Loucy (cell line): ENCODE measurements around the gene KLHL25.

Experiments used
- H2AFZ ChIP-seq: fragments of 200-600 bp; sonication (generic); 2 replicates; pipeline ENCODE4 v1.6.0; 2016; ENCODE audit warnings: antibody characterized with exemption, mild to moderate bottlenecking, low read length, moderate library complexity
- H3F3A ChIP-seq: fragments of 200-600 bp; 2 replicates; pipeline ENCODE4 v1.6.0; 2016; ENCODE audit warnings: antibody characterized with exemption, low read depth, mild to moderate bottlenecking
- H3K27me3 ChIP-seq: fragments of 200-600 bp; sonication (generic); 2 replicates; pipeline ENCODE4 v1.6.1; 2014; ENCODE audit warnings: low read length, mild to moderate bottlenecking; ENCODE audit not compliant: insufficient read depth, poor library complexity, severe bottlenecking
- H3K36me3 ChIP-seq: fragments of 200-600 bp; sonication (generic); 2 replicates; pipeline ENCODE4 v1.6.1; 2016; ENCODE audit warnings: low read length; ENCODE audit not compliant: insufficient read depth
- H3K4me1 ChIP-seq: fragments of 200-600 bp; sonication (generic); 2 replicates; pipeline ENCODE4 v1.5.1; 2014; ENCODE audit warnings: low read length, mild to moderate bottlenecking; ENCODE audit not compliant: insufficient read depth, poor library complexity, severe bottlenecking
- H3K4me2 ChIP-seq: fragments of 200-600 bp; sonication (generic); 2 replicates; pipeline ENCODE4 v1.6.0; 2014; ENCODE audit warnings: antibody characterized with exemption, low read length, low read depth, mild to moderate bottlenecking; ENCODE audit not compliant: poor library complexity, severe bottlenecking
- H3K4me3 ChIP-seq: fragments of 200-600 bp; sonication (generic); 2 replicates; pipeline ENCODE4 v1.5.1; 2014; ENCODE audit warnings: low read length, mild to moderate bottlenecking, mixed read lengths; ENCODE audit not compliant: poor library complexity, severe bottlenecking
- H3K79me2 ChIP-seq: fragments of 200-600 bp; sonication (generic); 2 replicates; pipeline ENCODE4 v1.6.1; 2014; ENCODE audit warnings: low read length; ENCODE audit not compliant: insufficient read depth
- H3K9ac ChIP-seq: fragments of 200-600 bp; sonication (generic); 2 replicates; pipeline ENCODE4 v1.6.0; 2014; ENCODE audit warnings: mild to moderate bottlenecking, low read depth, low read length, moderate library complexity; ENCODE audit not compliant: poor library complexity, severe bottlenecking
- H3K9me2 ChIP-seq: fragments of 200-600 bp; sonication (generic); replicated peaks from 2 replicates; pipeline ENCODE4 v1.6.1; 2016; ENCODE audit warnings: low read depth, low read length, mixed read lengths
- H3K9me3 ChIP-seq: fragments of 200-600 bp; sonication (generic); 2 replicates; pipeline ENCODE4 v1.6.1; 2014; ENCODE audit warnings: mild to moderate bottlenecking, antibody characterized with exemption, low read length, low read depth; ENCODE audit not compliant: insufficient read depth
- H4K20me1 ChIP-seq: fragments of 200-600 bp; sonication (generic); 2 replicates; pipeline ENCODE4 v1.6.0; 2014; ENCODE audit warnings: antibody characterized with exemption, low read length, mild to moderate bottlenecking; ENCODE audit not compliant: insufficient read depth, poor library complexity, severe bottlenecking
- EZH2phosphoT487 ChIP-seq: fragments of 200-600 bp; IDR thresholded peaks from 2 replicates; pipeline ENCODE4 v1.6.1; 2018; ENCODE audit warnings: antibody characterized with exemption, mild to moderate bottlenecking, moderate library complexity, borderline replicate concordance
- TF ChIP-seq, protein P1 (sequence below): fragments of 200-600 bp; sonication (generic); conservative IDR thresholded peaks from 2 replicates; pipeline ENCODE4 v1.5.1; 2014; ENCODE audit warnings: mild to moderate bottlenecking, antibody characterized with exemption, low read length

Gene KLHL25

DNA sequence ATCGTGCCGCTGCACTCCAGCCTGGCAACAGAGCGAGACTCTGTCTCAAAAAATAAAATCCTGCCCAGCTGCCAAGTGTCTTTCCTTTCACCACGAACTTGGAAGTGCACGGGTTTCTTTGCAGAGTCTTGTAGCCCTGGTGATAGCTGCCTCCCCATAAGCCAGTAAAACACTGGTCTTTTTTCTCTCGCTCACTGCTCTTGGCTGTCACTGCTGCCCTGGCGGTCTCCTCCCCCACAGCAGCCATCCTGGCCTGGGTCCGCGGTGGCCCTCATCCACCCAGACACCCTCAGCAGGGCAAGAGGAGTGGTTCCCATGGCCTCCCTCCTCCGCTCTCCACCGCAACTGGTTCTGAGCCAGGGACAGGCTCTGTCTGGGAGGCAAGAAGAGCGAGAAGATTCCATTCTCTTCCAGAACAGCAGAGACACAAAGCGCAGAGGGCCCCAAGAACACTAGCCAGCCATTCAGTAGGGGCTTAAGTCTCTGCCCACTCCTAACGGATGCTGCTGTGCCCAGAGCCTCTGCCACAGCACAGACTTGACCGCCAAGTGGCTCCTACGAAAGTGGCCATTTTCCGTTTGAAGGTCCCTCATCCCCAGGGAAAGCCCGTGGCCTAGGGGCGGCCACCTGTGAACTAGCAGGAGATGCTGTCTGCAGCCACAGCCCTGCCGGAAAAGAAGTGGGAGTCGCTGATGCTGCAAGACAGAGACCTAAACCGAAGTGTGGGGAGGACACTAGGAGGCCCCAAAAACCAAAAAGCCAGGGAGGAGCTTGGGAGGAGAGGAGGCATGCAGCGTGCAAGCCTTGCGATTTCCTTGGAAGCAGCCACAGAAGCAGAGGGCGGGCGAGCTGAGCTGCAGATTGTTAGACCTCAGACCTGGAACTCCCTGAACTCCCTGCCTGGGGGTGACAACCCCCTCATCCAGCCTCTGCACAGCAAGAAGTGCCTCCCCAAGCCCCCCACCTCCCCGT, 44.1 kb downstream of the KLHL25 start:
- Histone ChIP-seq H3K9ac (no peak overlapping the region), H3K9me3 (no peaks in the 10 kb centered on the region), H4K20me1 (no peaks in the 10 kb centered on the region), H3K4me2 (no peak overlapping the region), H3F3A (no peaks in the 10 kb centered on the region), H3K36me3 (peaks cover 28% of the 10 kb centered on the region; the same call in 1 of the 2 replicates), H2AFZ (no peak overlapping the region), H3K4me1 (no peaks in the 10 kb centered on the region), H3K9me2 (no peaks in the 10 kb centered on the region), H3K79me2 (no peaks in the 10 kb centered on the region), H3K4me3 (no peak overlapping the region), H3K27me3 (no peaks in the 10 kb centered on the region)
- no peak for TF ChIP-seq EZH2phosphoT487
- TF ChIP-seq, protein P1, sequence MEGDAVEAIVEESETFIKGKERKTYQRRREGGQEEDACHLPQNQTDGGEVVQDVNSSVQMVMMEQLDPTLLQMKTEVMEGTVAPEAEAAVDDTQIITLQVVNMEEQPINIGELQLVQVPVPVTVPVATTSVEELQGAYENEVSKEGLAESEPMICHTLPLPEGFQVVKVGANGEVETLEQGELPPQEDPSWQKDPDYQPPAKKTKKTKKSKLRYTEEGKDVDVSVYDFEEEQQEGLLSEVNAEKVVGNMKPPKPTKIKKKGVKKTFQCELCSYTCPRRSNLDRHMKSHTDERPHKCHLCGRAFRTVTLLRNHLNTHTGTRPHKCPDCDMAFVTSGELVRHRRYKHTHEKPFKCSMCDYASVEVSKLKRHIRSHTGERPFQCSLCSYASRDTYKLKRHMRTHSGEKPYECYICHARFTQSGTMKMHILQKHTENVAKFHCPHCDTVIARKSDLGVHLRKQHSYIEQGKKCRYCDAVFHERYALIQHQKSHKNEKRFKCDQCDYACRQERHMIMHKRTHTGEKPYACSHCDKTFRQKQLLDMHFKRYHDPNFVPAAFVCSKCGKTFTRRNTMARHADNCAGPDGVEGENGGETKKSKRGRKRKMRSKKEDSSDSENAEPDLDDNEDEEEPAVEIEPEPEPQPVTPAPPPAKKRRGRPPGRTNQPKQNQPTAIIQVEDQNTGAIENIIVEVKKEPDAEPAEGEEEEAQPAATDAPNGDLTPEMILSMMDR: no peak

DNA sequence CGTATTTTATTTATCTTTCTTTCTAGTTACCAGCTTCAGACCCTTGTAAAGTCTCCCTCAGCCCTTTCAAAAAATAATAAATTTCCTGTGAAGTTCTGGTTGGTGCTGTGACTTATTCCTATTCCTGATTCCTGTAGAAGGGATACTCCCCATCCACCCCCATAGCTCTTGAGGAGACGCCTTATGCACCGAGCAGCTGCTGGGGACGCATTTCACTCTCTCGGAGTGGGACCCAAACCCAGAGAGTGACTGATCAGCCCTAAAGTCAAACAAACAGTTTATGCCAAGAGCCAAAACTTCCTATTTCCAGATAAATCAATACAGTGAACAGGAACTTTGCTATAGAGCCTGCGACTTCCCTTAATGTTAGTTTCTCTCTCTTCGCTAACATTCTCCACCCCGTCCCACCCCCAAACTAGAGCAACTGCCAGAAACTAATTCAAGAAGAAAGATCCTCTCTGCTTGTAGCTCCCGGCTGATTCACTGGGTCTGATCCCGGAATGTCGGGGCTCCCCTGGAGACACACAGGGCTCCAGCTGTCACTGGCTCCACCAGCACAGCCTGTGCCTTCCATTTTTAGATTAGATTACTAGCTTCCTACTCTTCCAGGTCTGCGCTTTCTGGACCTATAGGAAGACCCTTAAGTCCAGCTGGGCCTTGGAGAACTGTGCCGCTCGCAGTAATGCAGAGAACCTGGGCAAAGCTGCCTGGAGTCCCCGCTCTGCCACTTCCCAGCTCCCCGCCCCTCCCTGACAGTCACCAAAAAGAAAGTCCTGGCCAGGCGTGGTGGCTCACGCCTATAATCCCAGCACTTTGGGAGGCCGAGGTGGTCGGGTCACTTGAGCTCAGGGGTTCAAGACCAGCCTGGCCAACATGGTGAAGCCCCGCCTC, 45.2 kb downstream of the KLHL25 start:
- Histone ChIP-seq H3K4me1 (no peaks in the 10 kb centered on the region), H3F3A (no peaks in the 10 kb centered on the region), H3K4me3 (no peak overlapping the region), H3K36me3 (peaks cover 39% of the 10 kb centered on the region), H3K9me3 (no peaks in the 10 kb centered on the region), H4K20me1 (no peaks in the 10 kb centered on the region), H3K9ac (no peak overlapping the region), H2AFZ (no peak overlapping the region), H3K9me2 (no peaks in the 10 kb centered on the region), H3K27me3 (no peaks in the 10 kb centered on the region), H3K4me2 (no peak overlapping the region), H3K79me2 (no peaks in the 10 kb centered on the region)
- TF ChIP-seq, protein P1: no peak
- TF ChIP-seq EZH2phosphoT487: no peak

DNA sequence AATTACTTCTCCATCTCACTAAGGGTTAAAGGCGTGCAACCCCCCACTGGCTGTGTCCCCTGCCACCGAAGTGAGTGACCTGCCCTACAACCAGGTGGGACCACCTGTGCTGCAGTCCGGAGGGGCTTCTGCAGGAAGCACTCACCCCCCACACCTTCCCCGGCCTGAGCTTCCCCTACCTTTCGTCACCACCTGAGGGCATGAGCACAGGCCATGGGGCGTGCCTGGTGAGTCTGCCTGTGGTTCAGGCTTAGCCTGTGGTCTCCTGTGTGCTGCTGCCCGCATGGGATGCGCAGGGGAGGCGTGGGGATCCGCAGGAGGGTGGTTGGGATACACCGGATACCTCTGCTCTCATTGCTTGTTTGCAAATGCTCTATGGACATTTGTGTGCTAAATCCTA, 46.0 kb downstream of the KLHL25 start:
- Histone ChIP-seq H3K9ac (no peak overlapping the region), H3K27me3 (no peaks in the 10 kb centered on the region), H3F3A (no peaks in the 10 kb centered on the region), H3K4me2 (no peak overlapping the region), H3K9me2 (no peaks in the 10 kb centered on the region), H3K36me3 (peaks cover 47% of the 10 kb centered on the region), H3K4me3 (no peak overlapping the region), H3K9me3 (no peaks in the 10 kb centered on the region), H2AFZ (no peak overlapping the region), H3K4me1 (no peaks in the 10 kb centered on the region), H4K20me1 (no peaks in the 10 kb centered on the region), H3K79me2 (no peaks in the 10 kb centered on the region)
- TF ChIP-seq, protein P1: no peak
- no peak for TF ChIP-seq EZH2phosphoT487
